Measurements from ENCODE around the gene LRRC41. TPM values are rescaled to one million over a fixed set of nuclear protein-coding genes. Genes with fewer than 3 reads are reported as not detected.
"Not testable (repeated sequence)": the region's sequence is repeated elsewhere in the genome, so short reads cannot be mapped to it uniquely, and the experiment has no call there.

The LRRC41 gene
- total RNA-seq, 2 experiments from 2014 or later: 36.8 to 38.8 TPM

DNA sequence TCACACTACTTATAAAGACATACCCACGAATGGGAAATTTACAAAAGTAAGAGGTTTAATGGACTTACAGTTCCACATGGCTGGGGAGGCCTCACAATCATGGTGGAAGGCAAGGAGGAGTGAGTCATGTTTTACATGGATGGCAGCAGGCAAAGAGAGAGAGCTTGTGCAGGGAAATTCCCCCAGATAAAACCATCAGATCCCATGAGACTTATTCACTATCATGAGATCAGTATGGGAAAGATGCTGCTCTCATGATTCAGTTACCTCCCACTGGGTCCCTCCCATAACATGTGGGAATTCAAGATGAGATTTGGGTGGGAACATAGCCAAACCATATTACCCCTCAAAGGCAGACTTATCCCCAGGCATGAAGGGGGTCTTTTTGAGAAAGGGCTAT, 64.6 kb downstream of the LRRC41 start:
- H3K27me3 Mint-ChIP-seq; H3K36me3 Mint-ChIP-seq; H3K9me3 Mint-ChIP-seq; H3K4me1 Mint-ChIP-seq; DNase-seq; POLR2A ChIA-PET; ATAC-seq (ENCODE audit: low read depth); H3K4me3 Mint-ChIP-seq; H3K27ac Mint-ChIP-seq: not testable (repeated sequence)

GRCh38 chr1:46236882-46237281, 66.5 kb downstream of the LRRC41 start:
- no peak for ATAC-seq (ENCODE audit: low read depth)
- H3K4me1 Mint-ChIP-seq: peaks cover 3% of the 10 kb centered on the region
- H3K27ac Mint-ChIP-seq: no peak overlapping the region
- POLR2A ChIA-PET: interaction anchor here (0.5 kb wide), 1 partner anchor 103 kb away, joined by 3 read pairs; no protein-coding TSS in a partner anchor
- no peak overlapping the region for H3K4me3 Mint-ChIP-seq
- no peaks in the 10 kb centered on the region for H3K27me3 Mint-ChIP-seq
- no peak for DNase-seq
- no peaks in the 10 kb centered on the region for H3K36me3 Mint-ChIP-seq
- peaks cover 1% of the 10 kb centered on the region for H3K9me3 Mint-ChIP-seq

DNA sequence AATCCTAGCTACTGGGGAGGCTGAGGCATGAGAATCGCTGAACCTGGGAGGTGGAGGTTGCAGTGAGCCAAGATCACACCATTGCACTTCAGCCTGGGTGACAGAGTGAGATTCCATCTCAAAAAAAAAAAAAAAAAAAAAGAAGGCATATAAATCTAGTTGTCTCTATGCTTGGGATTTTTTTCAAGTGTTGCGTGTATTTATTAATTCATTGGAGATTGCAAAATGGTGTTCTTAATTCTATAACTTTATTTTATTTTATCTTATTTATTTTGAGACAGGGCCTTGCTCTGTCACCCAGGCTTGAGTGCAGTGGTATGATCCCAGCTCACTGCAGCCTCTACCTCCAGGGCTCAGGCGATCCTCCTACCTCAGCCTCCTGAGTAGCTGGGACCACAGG, 72.2 kb downstream of the LRRC41 start:
- H3K36me3 Mint-ChIP-seq; H3K4me3 Mint-ChIP-seq; ATAC-seq (ENCODE audit: low read depth); DNase-seq; H3K4me1 Mint-ChIP-seq; H3K9me3 Mint-ChIP-seq; H3K27me3 Mint-ChIP-seq; H3K27ac Mint-ChIP-seq: not testable (repeated sequence)
- POLR2A ChIA-PET: interaction anchor here (1.4 kb wide), 1 partner anchor 17 kb away, joined by 3 read pairs; no protein-coding TSS in a partner anchor

Other genes with a start within 250 kb of the LRRC41 start
- 1 to 10 TPM; 3.4 to 3.7 TPM for gene PIK3R3, start 171.0 kb downstream of the LRRC41 start, total RNA-seq
- not detected for gene TSPAN1, start 128.5 kb downstream of the LRRC41 start, total RNA-seq
- gene P3R3URF, start 127.1 kb downstream of the LRRC41 start, total RNA-seq: not detected
- gene POMGNT1, start 105.2 kb downstream of the LRRC41 start, total RNA-seq: 10 to 100 TPM; 32.7 to 34.3 TPM
- under 1 TPM; 0.20 to 0.36 TPM for gene LURAP1, start 100.3 kb downstream of the LRRC41 start, total RNA-seq
- gene RAD54L, start 55.9 kb downstream of the LRRC41 start, total RNA-seq: 10 to 100 TPM; 47.9 to 50.8 TPM
- 100 to 1,000 TPM; 250 to 260 TPM for gene UQCRH, start 82 bp upstream of the LRRC41 start, total RNA-seq
- 10 to 100 TPM; 23.2 to 24.9 TPM for gene NSUN4, start 37.2 kb upstream of the LRRC41 start, total RNA-seq
- gene FAAH, start 90.7 kb upstream of the LRRC41 start, total RNA-seq: 1 to 10 TPM; 5.3 to 6.9 TPM
- gene DMBX1, start 186.2 kb upstream of the LRRC41 start, total RNA-seq: under 1 TPM in 1 of 2 experiments, not detected in 1; 0.11 TPM
- not detected for gene KNCN, start 248.0 kb upstream of the LRRC41 start, total RNA-seq

Data from activated naive CD8-positive, alpha-beta T cell treated with anti-CD3 and anti-CD28 coated beads, Interleukin-2, amount 10 ng/mL, durations not matched to agents 7 days and 5 days (primary cell).